T-helper 1 cell (primary cell): Measurements from ENCODE around the gene THSD4.
"Not testable (repeated sequence)": the region's sequence is repeated elsewhere in the genome, so short reads cannot be mapped to it uniquely, and the experiment has no call there.

Source experiments
- DNase-seq, 5 donors: peaks; one replicate each; pipeline ENCODE4 v3.0.0-alpha.2; 2012 to 2020

The THSD4 gene

GRCh38 chr15:71639471-71639870 is 524.2 kb downstream of the THSD4 start:
- no peak for DNase-seq

DNA sequence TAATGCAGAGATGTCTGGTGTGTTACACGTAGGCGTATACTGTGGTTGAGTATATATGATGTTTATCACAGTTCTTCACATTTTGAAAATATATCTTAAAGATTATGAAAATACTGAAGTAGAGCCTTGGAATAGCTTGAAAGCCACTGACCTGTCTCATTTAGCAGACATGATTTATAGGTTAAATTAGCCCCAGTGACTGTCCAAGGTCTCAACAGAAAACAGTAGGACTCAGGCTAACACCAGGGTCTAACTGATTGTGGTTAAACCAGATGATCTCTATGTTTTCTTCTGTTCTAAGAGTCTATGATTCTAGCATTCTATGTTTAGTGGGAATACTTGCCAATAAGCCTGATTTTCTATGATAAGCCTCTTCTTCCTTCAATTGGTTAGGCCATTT is 528.6 kb downstream of the THSD4 start:
- DNase-seq: no peak

DNA sequence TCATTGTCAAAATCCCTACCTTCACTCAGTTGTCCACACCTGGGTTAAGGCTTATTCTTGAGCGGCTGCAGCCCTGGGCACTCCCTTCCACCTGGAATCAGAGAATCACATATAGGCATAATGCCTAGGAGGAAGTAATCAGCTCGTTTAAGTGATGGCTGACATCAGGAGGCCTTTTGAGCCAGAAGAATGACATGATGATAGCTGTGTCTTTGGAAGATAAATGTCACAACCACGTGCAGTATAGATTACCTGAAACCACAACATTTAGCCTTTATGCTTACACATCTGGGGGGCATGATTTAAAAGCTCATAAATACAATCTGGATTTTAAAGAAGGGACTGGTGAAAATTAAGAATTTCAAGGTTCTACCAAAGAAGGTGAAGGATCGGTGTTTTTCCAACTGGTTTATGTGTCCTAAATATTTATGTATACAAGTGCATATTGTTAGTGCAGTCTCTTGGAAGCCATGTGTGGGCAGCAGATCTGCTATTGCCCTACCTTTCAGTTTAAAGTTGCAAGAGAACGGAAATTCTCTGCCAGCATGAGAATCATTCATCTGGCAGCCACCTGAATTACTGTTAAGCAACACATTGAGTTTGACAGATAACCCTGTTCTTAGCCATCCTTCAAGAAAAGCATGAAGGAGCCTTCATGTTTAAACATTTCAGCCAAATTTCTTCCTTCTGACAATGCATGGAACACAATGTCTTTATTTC is 531.7 kb downstream of the THSD4 start:
- DNase-seq: no peak

- no peak for DNase-seq
Measured at GRCh38 chr15:71647487-71647808, 532.2 kb downstream of the THSD4 start.

DNA sequence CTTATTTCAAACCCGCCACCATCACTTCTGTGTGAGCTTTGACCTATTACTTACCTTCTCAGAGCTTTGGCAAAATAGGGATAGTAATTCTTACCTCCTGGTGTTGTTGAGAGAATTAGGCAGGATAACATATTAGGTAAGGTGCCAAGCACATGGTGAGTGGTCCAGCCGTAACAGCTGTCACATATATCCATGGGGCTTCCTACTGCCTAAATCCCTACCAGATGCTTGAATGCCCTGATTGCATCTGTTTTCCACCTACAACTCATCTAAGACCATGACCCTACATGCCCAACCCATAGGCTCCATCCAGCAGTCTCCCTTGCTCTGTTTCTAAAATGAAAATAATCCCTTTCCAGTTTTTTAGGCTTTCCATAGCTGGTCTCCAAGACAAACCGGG is 532.8 kb downstream of the THSD4 start:
- DNase-seq: no peak

DNA sequence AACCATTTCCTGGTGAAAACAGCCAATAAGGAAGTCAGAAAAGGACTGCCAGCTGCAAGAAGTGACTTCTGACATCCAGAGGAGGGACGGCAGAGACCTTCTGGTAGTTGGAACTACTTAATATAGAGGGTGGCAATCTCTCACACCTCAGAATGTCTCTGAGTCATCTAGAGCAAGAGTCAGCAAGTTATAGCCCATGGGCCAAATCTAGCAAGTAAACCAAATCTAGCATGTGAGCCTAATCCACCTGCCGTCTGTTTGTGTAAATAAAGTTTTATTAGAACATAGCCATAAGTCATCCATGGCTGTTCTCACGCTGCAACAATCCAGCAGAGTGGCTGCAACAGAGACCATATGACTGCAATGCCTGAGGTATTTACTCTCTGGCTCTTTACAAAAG is 534.6 kb downstream of the THSD4 start:
- no peak for DNase-seq

DNA sequence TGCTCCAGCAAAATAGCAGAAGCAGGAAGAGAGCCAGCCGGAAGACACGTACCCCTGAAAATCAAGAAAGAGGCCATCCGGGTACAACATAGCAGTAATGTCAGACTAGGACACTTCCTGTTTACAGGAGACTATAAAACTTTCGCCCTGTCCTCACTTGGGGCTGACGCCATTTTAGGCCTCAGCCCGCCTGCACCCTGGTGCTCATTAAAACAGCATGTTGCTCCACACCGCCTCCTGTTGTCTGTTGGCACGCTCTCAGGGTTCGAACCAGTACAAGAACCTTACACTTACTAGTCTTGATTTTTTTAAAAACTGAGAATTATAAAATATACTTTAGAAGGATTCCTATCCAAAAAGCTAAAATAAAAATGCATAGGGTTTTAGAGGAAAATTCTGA is 535.3 kb downstream of the THSD4 start:
- DNase-seq: no peak

GRCh38 chr15:71651750-71652186 is 536.5 kb downstream of the THSD4 start:
- peak in 1 of 5 donors; percentile 18 for DNase-seq

- no peak for DNase-seq
Measured at GRCh38 chr15:71654042-71654719, 538.9 kb downstream of the THSD4 start.

DNA sequence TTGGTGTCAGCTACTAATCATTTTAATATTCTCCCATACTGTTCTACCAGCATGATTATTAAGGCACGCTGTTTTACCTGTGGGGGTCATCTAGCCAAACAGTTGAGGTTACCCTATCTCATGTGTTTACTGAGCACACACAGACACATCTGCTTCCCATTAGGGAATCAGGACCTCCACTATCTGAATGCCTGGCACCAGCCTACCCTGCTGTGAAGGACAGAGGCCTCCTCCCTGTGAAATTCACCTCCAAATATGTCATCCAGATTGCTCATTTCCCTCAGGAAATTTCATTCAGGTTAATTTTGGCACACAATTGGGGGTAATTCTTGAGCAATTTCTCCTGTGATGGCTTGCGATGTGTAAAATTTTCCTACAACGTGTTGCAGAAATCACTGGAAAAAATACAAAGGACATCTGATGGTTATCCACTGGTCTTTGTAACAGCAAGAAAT is 539.5 kb downstream of the THSD4 start:
- DNase-seq: no peak

DNA sequence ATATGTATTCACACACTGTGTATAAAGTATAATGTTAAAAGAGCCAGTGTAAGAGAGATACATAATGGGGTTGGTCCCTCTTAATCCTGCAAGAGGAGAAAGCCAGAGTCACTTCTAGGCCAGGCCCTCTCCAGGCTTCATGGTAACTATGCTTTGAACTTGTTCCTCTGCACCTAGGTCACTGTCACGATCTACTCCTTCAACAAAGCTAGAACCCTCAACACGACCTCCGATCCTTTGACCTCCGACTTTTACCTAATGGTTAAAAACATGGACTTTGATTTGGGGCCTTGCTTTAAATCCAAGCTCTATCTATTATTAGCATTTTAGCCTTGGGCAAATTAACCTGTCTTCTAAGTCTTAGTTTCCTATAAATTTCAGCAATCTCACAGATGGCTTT is 541.2 kb downstream of the THSD4 start:
- DNase-seq: no peak

DNA sequence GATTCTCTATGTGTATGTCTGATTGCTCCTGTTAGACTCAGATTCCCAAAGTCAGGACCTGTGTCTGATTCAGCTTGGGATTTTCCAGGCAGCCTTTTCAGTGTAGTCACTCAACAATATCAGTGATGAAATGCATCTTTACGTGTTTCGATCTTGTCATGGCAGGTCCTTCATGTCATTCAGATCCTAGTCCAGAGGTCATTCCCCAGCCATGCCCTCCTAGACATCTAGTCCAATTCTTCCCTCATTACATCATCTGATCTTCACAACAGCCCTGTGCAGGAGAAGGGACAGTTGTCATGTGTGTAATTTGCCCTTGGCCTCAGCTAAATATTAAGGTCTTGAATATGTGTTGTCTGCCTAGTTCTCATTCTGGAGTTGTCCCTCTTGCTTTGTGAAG is 541.9 kb downstream of the THSD4 start:
- no peak for DNase-seq

- DNase-seq: no peak
Measured at GRCh38 chr15:71658036-71658435, 542.8 kb downstream of the THSD4 start.

- no peak for DNase-seq
Measured at GRCh38 chr15:71658827-71659729, 543.8 kb downstream of the THSD4 start.

- no peak for DNase-seq
Measured at GRCh38 chr15:71659730-71660067, 544.4 kb downstream of the THSD4 start.

GRCh38 chr15:71660501-71660900 is 545.2 kb downstream of the THSD4 start:
- DNase-seq: no peak

DNA sequence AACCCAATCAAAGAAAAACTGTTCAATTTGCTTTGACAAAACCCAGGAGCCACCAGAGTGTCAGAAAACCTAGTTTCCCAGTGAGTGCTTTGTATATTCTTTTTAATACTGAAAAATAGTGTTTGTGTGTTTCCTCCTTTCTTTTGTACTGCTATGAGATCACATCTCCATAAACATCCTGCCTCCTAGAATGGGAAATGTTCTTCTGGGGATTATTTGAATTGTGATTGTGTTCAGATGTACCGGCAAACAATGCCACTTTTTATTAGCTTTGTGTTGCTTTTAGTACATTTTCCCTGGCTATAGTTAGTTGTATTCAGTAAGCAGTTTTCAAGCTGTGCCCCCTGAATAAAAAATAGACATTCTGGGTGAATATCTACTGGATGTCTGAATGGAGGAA is 547.0 kb downstream of the THSD4 start:
- no peak for DNase-seq

- DNase-seq: no peak
Measured at GRCh38 chr15:71664622-71665021, 549.4 kb downstream of the THSD4 start.

DNA sequence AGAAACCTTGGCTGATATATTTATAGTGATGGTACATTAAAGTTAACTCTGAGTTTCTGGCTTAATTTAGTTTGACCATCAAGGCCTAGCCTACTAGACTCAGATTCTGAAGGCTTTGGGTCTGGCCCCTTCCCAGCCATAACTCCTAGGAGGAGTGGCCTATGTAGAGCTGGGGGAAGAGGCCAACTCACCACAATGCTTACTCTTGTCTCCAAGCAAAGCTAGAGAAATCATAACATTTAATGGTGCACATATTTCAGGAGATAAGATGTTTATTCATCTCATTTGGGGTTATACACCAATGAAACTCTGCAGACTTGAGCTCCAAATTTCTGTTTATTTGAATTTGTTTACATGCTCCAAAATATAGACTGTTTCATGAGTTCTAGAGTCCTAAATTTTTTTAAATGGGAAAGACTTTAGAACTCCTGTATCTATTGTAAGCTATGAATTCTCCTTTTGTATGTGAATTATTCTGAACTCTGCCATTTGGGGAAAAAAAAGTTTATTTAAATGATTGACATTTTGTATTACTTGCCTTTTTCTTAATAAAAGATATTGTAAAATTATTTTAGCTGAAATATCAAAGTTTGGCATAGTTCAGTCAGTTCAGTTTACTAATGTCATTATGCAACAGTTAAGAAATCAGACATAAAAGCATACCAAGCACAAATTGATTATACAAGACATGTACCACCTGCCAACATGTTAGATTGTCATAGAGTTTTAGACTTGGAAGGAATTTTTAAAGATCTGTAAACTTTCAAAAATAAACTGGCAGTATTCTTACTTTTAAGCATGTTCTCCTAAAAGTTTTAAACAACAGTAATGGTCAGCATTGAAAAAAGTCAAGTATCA is 551.7 kb downstream of the THSD4 start:
- no peak for DNase-seq

- DNase-seq: no peak
Measured at GRCh38 chr15:71669688-71670087, 554.4 kb downstream of the THSD4 start.

GRCh38 chr15:71670222-71670621 is 555.0 kb downstream of the THSD4 start:
- DNase-seq: not testable (repeated sequence)

DNA sequence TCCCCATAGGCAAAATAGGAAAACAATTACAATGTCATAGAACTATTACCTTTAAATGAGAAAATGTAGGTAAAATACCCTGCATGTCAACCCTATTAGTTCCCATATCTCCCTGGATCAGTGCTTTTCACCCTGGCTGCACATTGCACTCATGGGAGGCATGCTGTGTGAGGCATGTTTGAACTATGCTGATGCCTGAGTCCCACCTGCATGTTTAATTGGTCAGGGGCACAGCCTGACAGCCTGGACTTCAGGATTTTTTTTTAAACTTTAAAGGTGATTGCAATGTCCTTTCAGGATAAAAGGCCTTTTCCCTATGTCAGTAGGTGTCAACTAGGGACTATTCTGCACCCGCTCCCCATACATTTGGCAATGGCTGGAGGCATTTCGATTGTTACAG is 559.1 kb downstream of the THSD4 start:
- DNase-seq: no peak

- DNase-seq: peak in 1 of 5 donors; percentile 21
Measured at GRCh38 chr15:71677352-71677751, 562.1 kb downstream of the THSD4 start.
